Renal cortical epithelial cell (primary cell): Measurements from ENCODE around the gene MECR. TPM values are rescaled to one million over a fixed set of nuclear protein-coding genes. Genes with fewer than 3 reads are reported as not detected.
"Not testable (repeated sequence)": the region's sequence is repeated elsewhere in the genome, so short reads cannot be mapped to it uniquely, and the experiment has no call there.

Experiments used
- DNase-seq: peaks from one replicate; pipeline ENCODE4 v3.0.0-alpha.2; 2011; ENCODE audit warnings: low read depth
- total RNA-seq: library from RNA; depleted of rRNA; stranded (reverse); fragments of >200 nt; gene quantifications from 2 replicates; pipeline ENCODE4 v1.2.3, GENCODE V29; 2014

The MECR gene
- total RNA-seq, 1 donor from 2014 or later, result 21.5 TPM

- DNase-seq, result peak; percentile 22
Measured at GRCh38 chr1:29235955-29236711, 5.4 kb upstream of the MECR start, which contains the start of gene PTPRU. Gene PTPRU, plus strand, starts transcription at chr1:29236522. Its CDS starts 123 bp downstream, at chr1:29236645.

GRCh38 chr1:29234881-29235280 is 4.1 kb upstream of the MECR start:
- DNase-seq, result not testable (repeated sequence)

GRCh38 chr1:29234471-29234870 is 3.7 kb upstream of the MECR start:
- no peak for DNase-seq

GRCh38 chr1:29233693-29234092 is 3.0 kb upstream of the MECR start:
- DNase-seq, result no peak

GRCh38 chr1:29232387-29232786 is 1.7 kb upstream of the MECR start:
- DNase-seq, result no peak

- no peak for DNase-seq
Measured at GRCh38 chr1:29230204-29230552, 556 bp downstream of the MECR start.

GRCh38 chr1:29227511-29227910 is 3.2 kb downstream of the MECR start:
- DNase-seq, result peak; percentile 40

GRCh38 chr1:29225361-29225760 is 5.4 kb downstream of the MECR start:
- DNase-seq, result no peak

- no peak for DNase-seq
Measured at GRCh38 chr1:29224356-29224837, 6.3 kb downstream of the MECR start.

- DNase-seq, result peak; percentile 29
Measured at GRCh38 chr1:29223521-29223920, 7.2 kb downstream of the MECR start.

- no peak for DNase-seq
Measured at GRCh38 chr1:29222686-29223085, 8.0 kb downstream of the MECR start.

GRCh38 chr1:29222260-29222659 is 8.5 kb downstream of the MECR start:
- not testable (repeated sequence) for DNase-seq

- DNase-seq, result no peak
Measured at GRCh38 chr1:29221296-29221695, 9.4 kb downstream of the MECR start.

- peak; percentile 34 for DNase-seq
Measured at GRCh38 chr1:29218223-29218622, 12.5 kb downstream of the MECR start.

- no peak for DNase-seq
Measured at GRCh38 chr1:29217633-29218032, 13.1 kb downstream of the MECR start.

- DNase-seq, result no peak
Measured at GRCh38 chr1:29213055-29213454, 17.7 kb downstream of the MECR start.

GRCh38 chr1:29211086-29212030 is 19.4 kb downstream of the MECR start:
- no peak for DNase-seq

GRCh38 chr1:29210278-29211085 is 20.3 kb downstream of the MECR start:
- no peak for DNase-seq

- no peak for DNase-seq
Measured at GRCh38 chr1:29209173-29209572, 21.6 kb downstream of the MECR start.

GRCh38 chr1:29208442-29208841 is 22.3 kb downstream of the MECR start:
- no peak for DNase-seq

GRCh38 chr1:29202584-29203340 is 28.0 kb downstream of the MECR start:
- DNase-seq, result peak; percentile 97
